Measurements from ENCODE around the gene ME3. TPM values are rescaled to one million over a fixed set of nuclear protein-coding genes. Genes with fewer than 3 reads are reported as not detected.
A peak's percentile ranks its signal among the peaks of the same experiment; 100 is the strongest.

ME3 gene
- polyA plus RNA-seq, 2 of the 4 experiments (the other 2 are of a cell fraction), result 19.7 to 22.3 TPM

DNA sequence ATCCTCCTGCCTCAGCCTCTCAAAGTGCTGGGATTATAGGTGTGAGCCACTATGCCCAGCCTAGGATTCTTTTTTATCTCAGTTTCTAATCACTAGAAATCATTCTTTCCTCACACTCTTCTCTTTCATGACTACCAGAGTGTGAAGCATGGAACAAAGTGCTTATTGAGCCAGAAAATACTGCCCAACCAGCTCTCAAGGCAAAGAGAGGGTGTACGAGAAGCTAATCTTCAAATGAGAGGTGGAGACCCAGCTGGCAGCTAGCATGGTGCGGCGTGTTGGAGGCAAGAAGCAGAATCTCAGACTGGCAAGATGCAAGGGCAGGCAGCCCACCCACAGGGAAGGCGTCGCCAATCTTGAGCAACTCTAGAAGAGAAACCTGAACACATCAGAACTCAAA, 41.1 kb upstream of the ME3 start:
- DNase-seq (ENCODE audit: low read depth in 1 of 2, low spot score in 1 of 2) (no peak), FAIRE-seq (no peak), ATAC-seq (no peak)
- Histone ChIP-seq H3K27ac (peak overlapping the region in 1 of 2 experiments; percentile 17; a peak in 1 of 6 replicates), H3K4me2 (no peak overlapping the region), H3K9me3 (peaks cover 13% of the 10 kb centered on the region), H3K4me1 (peaks cover 12% of the 10 kb centered on the region), H3K4me3 (no peak overlapping the region)
- 95% methylated on average over 5 of the region's 5 CpGs for WGBS (ENCODE audit: missing lambda C conversion rate)
- CTCF ChIA-PET, result no interaction called here
- POLR2A ChIA-PET, result no interaction called here
- TF ChIP-seq ZC3H11A (IDR thresholded peaks at IDR 0.05), result no peak
- TF ChIP-seq MAFK (IDR thresholded peaks at IDR 0.05; ENCODE audit: partially characterized antibody), result no peak
- TF ChIP-seq, protein P1, sequence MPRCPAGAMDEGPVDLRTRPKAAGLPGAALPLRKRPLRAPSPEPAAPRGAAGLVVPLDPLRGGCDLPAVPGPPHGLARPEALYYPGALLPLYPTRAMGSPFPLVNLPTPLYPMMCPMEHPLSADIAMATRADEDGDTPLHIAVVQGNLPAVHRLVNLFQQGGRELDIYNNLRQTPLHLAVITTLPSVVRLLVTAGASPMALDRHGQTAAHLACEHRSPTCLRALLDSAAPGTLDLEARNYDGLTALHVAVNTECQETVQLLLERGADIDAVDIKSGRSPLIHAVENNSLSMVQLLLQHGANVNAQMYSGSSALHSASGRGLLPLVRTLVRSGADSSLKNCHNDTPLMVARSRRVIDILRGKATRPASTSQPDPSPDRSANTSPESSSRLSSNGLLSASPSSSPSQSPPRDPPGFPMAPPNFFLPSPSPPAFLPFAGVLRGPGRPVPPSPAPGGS (IDR thresholded peaks at IDR 0.05), result no peak
- no peak for TF ChIP-seq RCOR1 (IDR thresholded peaks at IDR 0.05; ENCODE audit: low read depth, low read length)
- no peak for TF ChIP-seq CEBPB (IDR thresholded peaks at IDR 0.05)
- no peak for TF ChIP-seq CHD2 (IDR thresholded peaks at IDR 0.05; ENCODE audit: low read length, partially characterized antibody)

DNA sequence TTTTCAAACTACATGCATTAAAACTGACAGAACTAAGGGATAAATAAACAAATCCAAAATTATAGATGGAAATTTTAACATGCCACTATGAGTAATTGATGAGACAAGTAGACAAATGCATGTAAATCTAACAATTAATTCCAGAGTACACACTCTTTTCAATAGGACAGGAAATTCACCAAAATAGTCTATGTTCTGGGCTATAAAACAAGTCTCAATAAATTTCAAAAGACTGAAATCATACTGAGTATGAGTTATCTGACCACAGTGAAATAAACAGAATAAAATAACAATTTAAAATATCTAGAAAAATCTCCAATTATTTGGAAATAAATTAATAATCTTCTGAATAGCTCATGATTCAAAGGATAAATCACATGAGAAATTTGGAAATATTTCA, 38.5 kb upstream of the ME3 start:
- DNase-seq (ENCODE audit: low read depth in 1 of 2, low spot score in 1 of 2) (no peak), ATAC-seq (no peak), FAIRE-seq (no peak)
- H3K4me3 ChIP-seq, result no peak overlapping the region
- no peak overlapping the region for H3K4me2 ChIP-seq
- H3K9me3 ChIP-seq, result peaks cover 13% of the 10 kb centered on the region
- CTCF ChIA-PET, result interaction anchor here (1.2 kb wide), 1 partner anchor 105 kb away, joined by 4 read pairs; no protein-coding TSS in a partner anchor
- H3K4me1 ChIP-seq, result peaks cover 15% of the 10 kb centered on the region
- TF ChIP-seq, protein P2, sequence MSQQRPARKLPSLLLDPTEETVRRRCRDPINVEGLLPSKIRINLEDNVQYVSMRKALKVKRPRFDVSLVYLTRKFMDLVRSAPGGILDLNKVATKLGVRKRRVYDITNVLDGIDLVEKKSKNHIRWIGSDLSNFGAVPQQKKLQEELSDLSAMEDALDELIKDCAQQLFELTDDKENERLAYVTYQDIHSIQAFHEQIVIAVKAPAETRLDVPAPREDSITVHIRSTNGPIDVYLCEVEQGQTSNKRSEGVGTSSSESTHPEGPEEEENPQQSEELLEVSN (IDR thresholded peaks at IDR 0.05; ENCODE audit: borderline replicate concordance, low read depth), result no peak
- TF ChIP-seq, protein P3, sequence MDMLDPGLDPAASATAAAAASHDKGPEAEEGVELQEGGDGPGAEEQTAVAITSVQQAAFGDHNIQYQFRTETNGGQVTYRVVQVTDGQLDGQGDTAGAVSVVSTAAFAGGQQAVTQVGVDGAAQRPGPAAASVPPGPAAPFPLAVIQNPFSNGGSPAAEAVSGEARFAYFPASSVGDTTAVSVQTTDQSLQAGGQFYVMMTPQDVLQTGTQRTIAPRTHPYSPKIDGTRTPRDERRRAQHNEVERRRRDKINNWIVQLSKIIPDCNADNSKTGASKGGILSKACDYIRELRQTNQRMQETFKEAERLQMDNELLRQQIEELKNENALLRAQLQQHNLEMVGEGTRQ (IDR thresholded peaks at IDR 0.05), result no peak
- no peak for TF ChIP-seq SREBF2 (IDR thresholded peaks at IDR 0.05)
- no peak for TF ChIP-seq RNF2 (IDR thresholded peaks at IDR 0.05; ENCODE audit: borderline replicate concordance, low read depth)
- TF ChIP-seq RFX5 (IDR thresholded peaks at IDR 0.05), result no peak
- TF ChIP-seq, protein P4, sequence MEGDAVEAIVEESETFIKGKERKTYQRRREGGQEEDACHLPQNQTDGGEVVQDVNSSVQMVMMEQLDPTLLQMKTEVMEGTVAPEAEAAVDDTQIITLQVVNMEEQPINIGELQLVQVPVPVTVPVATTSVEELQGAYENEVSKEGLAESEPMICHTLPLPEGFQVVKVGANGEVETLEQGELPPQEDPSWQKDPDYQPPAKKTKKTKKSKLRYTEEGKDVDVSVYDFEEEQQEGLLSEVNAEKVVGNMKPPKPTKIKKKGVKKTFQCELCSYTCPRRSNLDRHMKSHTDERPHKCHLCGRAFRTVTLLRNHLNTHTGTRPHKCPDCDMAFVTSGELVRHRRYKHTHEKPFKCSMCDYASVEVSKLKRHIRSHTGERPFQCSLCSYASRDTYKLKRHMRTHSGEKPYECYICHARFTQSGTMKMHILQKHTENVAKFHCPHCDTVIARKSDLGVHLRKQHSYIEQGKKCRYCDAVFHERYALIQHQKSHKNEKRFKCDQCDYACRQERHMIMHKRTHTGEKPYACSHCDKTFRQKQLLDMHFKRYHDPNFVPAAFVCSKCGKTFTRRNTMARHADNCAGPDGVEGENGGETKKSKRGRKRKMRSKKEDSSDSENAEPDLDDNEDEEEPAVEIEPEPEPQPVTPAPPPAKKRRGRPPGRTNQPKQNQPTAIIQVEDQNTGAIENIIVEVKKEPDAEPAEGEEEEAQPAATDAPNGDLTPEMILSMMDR (IDR thresholded peaks at IDR 0.05), result no peak
- TF ChIP-seq HOXB13 (CRISPR knock-in tag; IDR thresholded peaks at IDR 0.05; ENCODE audit: low read depth), result no peak
- TF ChIP-seq RCOR1 (IDR thresholded peaks at IDR 0.05; ENCODE audit: low read depth, low read length), result no peak
- TF ChIP-seq SMC3 (IDR thresholded peaks at IDR 0.05), result no peak
- no peak for TF ChIP-seq GATA3 (IDR thresholded peaks at IDR 0.05; ENCODE audit: borderline replicate concordance)
- TF ChIP-seq, protein P5, sequence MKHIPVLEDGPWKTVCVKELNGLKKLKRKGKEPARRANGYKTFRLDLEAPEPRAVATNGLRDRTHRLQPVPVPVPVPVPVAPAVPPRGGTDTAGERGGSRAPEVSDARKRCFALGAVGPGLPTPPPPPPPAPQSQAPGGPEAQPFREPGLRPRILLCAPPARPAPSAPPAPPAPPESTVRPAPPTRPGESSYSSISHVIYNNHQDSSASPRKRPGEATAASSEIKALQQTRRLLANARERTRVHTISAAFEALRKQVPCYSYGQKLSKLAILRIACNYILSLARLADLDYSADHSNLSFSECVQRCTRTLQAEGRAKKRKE (CRISPR knock-in tag; IDR thresholded peaks at IDR 0.05; ENCODE audit: low read depth), result no peak
- no peak for TF ChIP-seq HOXA7 (CRISPR knock-in tag; IDR thresholded peaks at IDR 0.05)
- TF ChIP-seq, protein P6, sequence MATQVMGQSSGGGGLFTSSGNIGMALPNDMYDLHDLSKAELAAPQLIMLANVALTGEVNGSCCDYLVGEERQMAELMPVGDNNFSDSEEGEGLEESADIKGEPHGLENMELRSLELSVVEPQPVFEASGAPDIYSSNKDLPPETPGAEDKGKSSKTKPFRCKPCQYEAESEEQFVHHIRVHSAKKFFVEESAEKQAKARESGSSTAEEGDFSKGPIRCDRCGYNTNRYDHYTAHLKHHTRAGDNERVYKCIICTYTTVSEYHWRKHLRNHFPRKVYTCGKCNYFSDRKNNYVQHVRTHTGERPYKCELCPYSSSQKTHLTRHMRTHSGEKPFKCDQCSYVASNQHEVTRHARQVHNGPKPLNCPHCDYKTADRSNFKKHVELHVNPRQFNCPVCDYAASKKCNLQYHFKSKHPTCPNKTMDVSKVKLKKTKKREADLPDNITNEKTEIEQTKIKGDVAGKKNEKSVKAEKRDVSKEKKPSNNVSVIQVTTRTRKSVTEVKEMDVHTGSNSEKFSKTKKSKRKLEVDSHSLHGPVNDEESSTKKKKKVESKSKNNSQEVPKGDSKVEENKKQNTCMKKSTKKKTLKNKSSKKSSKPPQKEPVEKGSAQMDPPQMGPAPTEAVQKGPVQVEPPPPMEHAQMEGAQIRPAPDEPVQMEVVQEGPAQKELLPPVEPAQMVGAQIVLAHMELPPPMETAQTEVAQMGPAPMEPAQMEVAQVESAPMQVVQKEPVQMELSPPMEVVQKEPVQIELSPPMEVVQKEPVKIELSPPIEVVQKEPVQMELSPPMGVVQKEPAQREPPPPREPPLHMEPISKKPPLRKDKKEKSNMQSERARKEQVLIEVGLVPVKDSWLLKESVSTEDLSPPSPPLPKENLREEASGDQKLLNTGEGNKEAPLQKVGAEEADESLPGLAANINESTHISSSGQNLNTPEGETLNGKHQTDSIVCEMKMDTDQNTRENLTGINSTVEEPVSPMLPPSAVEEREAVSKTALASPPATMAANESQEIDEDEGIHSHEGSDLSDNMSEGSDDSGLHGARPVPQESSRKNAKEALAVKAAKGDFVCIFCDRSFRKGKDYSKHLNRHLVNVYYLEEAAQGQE (IDR thresholded peaks at IDR 0.05), result no peak
- TF ChIP-seq NR3C1 (IDR thresholded peaks at IDR 0.05), result no peak
- no peak overlapping the region for H3K27ac ChIP-seq
- POLR2A ChIA-PET, result no interaction called here

All from A549 (cell line).